Measurements from ENCODE around the gene OBP2B. TPM values are rescaled to one million over a fixed set of nuclear protein-coding genes. Genes with fewer than 3 reads are reported as not detected.

OBP2B gene
- total and polyA plus RNA-seq, 10 of the 15 experiments (the other 5 are each of a cell fraction or from before 2014, with no cell fraction given), result not detected

GRCh38 chr9:133167096-133167730, 41.8 kb downstream of the OBP2B start:
- ChIA-PET RAD21 (ENCODE audit: unreplicated experiment) (interaction anchor here (1.1 to 1.5 kb wide), 2 partner anchors 21 to 189 kb away, joined by 3 to 5 read pairs; partner anchors contain the start of genes SURF1 and SURF2), CTCF (interaction anchor here (1.7 to 2.3 kb wide), 2 partner anchors 13 to 19 kb away, joined by 6 to 10 read pairs; no protein-coding TSS in a partner anchor), POLR2A (no interaction called here), SMC1A (ENCODE audit: uncharacterized antibody, unreplicated experiment) (no interaction called here)
- intact Hi-C loops (cut with micrococcal nuclease; ENCODE audit: unreplicated experiment), result no loop called here
- Histone ChIP-seq H3K9me3 (replicated peaks; ENCODE audit: control insufficient read depth, insufficient read depth, low read length) (no peaks in the 10 kb centered on the region), H3K27ac (ENCODE audit: control insufficient read depth, insufficient read depth) (no peak overlapping the region), H3K9ac (ENCODE audit: control insufficient read depth, insufficient read depth, low read length) (no peak overlapping the region), H3K4me3 (no peak overlapping the region), H3K27me3 (replicated peaks in 1 of 2; ENCODE audit: control insufficient read depth in 2 of 2, insufficient read depth in 2 of 2, low read length in 1 of 2) (peaks cover 4 to 10% of the 10 kb centered on the region in 2 experiments), H4K20me1 (ENCODE audit: control insufficient read depth, insufficient read depth) (no peaks in the 10 kb centered on the region), H3K36me3 (ENCODE audit: control insufficient read depth in 2 of 2, insufficient read depth in 2 of 2, low read length in 1 of 2) (no peaks in the 10 kb centered on the region), H3K79me2 (ENCODE audit: control insufficient read depth, insufficient read depth, low read length) (no peaks in the 10 kb centered on the region), H3K4me1 (ENCODE audit: control insufficient read depth, insufficient read depth, low read length) (peaks cover 3% of the 10 kb centered on the region), H2AFZ (ENCODE audit: control insufficient read depth, low read depth, low read length) (no peak overlapping the region), H3K4me2 (ENCODE audit: control insufficient read depth, insufficient read depth) (no peak overlapping the region)
- in situ Hi-C loops (cut with MboI), result no loop called here
- DNase-seq (ENCODE audit: low read depth, low spot score) (no peak), ATAC-seq (no peak), FAIRE-seq (no peak)
- 16% methylated on average over 3 of the region's 3 CpGs for WGBS (ENCODE audit: insufficient coverage, insufficient replicate concordance, low lambda C conversion rate, missing lambda C conversion rate)
- TF ChIP-seq CBX3 (IDR thresholded peaks at IDR 0.05; ENCODE audit: borderline replicate concordance, low read depth), result no peak
- TF ChIP-seq ATF7 (IDR thresholded peaks at IDR 0.05; ENCODE audit: low read depth), result no peak
- no peak for TF ChIP-seq PAX5 (IDR thresholded peaks at IDR 0.05; ENCODE audit: borderline replicate concordance, low read depth, low read length)
- TF ChIP-seq, protein P1, sequence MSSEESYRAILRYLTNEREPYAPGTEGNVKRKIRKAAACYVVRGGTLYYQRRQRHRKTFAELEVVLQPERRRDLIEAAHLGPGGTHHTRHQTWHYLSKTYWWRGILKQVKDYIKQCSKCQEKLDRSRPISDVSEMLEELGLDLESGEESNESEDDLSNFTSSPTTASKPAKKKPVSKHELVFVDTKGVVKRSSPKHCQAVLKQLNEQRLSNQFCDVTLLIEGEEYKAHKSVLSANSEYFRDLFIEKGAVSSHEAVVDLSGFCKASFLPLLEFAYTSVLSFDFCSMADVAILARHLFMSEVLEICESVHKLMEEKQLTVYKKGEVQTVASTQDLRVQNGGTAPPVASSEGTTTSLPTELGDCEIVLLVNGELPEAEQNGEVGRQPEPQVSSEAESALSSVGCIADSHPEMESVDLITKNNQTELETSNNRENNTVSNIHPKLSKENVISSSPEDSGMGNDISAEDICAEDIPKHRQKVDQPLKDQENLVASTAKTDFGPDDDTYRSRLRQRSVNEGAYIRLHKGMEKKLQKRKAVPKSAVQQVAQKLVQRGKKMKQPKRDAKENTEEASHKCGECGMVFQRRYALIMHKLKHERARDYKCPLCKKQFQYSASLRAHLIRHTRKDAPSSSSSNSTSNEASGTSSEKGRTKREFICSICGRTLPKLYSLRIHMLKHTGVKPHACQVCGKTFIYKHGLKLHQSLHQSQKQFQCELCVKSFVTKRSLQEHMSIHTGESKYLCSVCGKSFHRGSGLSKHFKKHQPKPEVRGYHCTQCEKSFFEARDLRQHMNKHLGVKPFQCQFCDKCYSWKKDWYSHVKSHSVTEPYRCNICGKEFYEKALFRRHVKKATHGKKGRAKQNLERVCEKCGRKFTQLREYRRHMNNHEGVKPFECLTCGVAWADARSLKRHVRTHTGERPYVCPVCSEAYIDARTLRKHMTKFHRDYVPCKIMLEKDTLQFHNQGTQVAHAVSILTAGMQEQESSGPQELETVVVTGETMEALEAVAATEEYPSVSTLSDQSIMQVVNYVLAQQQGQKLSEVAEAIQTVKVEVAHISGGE (CRISPR knock-in tag; IDR thresholded peaks at IDR 0.05), result no peak
- TF ChIP-seq BRCA1 (IDR thresholded peaks at IDR 0.05; ENCODE audit: low read depth, low read length), result no peak
- TF ChIP-seq MTA2 (IDR thresholded peaks at IDR 0.05; ENCODE audit: low read depth), result no peak
- no peak for TF ChIP-seq POLR2A (IDR thresholded peaks at IDR 0.05; ENCODE audit: low read depth, low read length)
- no peak for TF ChIP-seq SP1 (IDR thresholded peaks at IDR 0.05; ENCODE audit: low read depth, low read length)
- no peak for TF ChIP-seq ZNF384 (IDR thresholded peaks at IDR 0.05; ENCODE audit: borderline replicate concordance, low read depth, low read length)
- TF ChIP-seq ZSCAN29 (IDR thresholded peaks at IDR 0.05), result no peak
- TF ChIP-seq CHD1 (IDR thresholded peaks at IDR 0.05; ENCODE audit: low read depth, low read length), result no peak
- no peak for TF ChIP-seq POU2F2 (IDR thresholded peaks at IDR 0.05; ENCODE audit: borderline replicate concordance, low read depth, low read length)
- TF ChIP-seq ZBED1 (IDR thresholded peaks at IDR 0.05; ENCODE audit: borderline replicate concordance), result no peak
- TF ChIP-seq NR2C1 (IDR thresholded peaks at IDR 0.05), result no peak
- no peak for TF ChIP-seq CUX1 (IDR thresholded peaks at IDR 0.05; ENCODE audit: insufficient replicate concordance, low read depth, low read length)
- no peak for TF ChIP-seq SRF (IDR thresholded peaks at IDR 0.05; ENCODE audit: low read depth in 2 of 2, low read length in 2 of 2)
- TF ChIP-seq SMARCA5 (IDR thresholded peaks at IDR 0.05), result no peak
- TF ChIP-seq RBBP5 (conservative IDR thresholded peaks at IDR 0.05), result no peak
- TF ChIP-seq FOXK2 (IDR thresholded peaks at IDR 0.05), result no peak
- TF ChIP-seq NR2F1 (conservative IDR thresholded peaks at IDR 0.05), result no peak
- BruUV-seq (replicated peaks), result no TSS peak

Data from GM12878 (cell line).